Cardiac fibroblast (primary cell): ENCODE results near the gene ESRRA.
A peak's percentile ranks its signal among the peaks of the same experiment; 100 is the strongest.

Experiments used
- DNase-seq, 2 donors: peaks; one replicate each; pipeline versions ENCODE4 v3.0.0 to v3.0.0-alpha.2; 2010; ENCODE audit warnings: low read depth in 2 of 2
- H3K4me3 ChIP-seq, 2 donors: replicated peaks in 1 of 2; 1 replicate in 1 of 2; 2 replicates in 1 of 2; pipeline ENCODE4 v1.5.1; 2011; ENCODE audit warnings: low read depth in 2 of 2, low read length in 2 of 2, mild to moderate bottlenecking in 2 of 2, moderate library complexity in 1 of 2
- TF ChIP-seq, protein P1 (sequence below): IDR thresholded peaks from one replicate; pipeline ENCODE4 v1.5.1; 2011; ENCODE audit warnings: low read depth, mild to moderate bottlenecking, low read length, inconsistent platforms

The ESRRA gene

DNA sequence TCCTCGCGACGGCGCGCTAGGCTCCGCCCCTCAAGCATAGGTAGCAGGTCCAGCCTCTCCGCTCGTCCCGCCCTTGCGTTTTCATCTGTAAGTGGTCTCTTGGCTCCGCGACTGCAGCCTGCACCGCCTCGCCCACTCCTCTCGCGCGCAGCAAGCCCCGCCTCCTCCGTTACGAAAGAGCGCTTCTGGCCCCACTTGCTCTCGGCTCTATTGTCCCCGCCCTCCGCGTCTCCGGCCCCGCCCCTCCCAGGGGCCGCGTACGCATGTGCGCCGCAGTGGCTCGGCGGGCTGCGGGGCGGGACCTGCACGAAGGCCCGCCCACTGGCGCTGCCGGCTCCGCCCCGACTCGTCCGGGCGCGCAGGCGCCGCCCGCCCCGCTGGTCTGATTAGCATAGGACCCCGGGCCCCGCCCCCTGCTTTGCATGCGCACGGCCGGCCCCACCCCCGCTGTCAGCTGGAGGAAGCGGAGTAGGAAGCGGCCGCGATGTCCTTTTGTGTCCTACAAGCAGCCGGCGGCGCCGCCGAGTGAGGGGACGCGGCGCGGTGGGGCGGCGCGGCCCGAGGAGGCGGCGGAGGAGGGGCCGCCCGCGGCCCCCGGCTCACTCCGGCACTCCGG is at the start of gene ESRRA:
Gene ESRRA (plus strand): TSS at position 450 of the 616 bp plus-strand sequence. CDS start 1,656 bp downstream, outside the sequence.
- H3K4me3 ChIP-seq, result peak within 1 kb of the TSS; percentile 71 to 84
- peak; percentile 97 to 99 for DNase-seq
- TF ChIP-seq, protein P1, sequence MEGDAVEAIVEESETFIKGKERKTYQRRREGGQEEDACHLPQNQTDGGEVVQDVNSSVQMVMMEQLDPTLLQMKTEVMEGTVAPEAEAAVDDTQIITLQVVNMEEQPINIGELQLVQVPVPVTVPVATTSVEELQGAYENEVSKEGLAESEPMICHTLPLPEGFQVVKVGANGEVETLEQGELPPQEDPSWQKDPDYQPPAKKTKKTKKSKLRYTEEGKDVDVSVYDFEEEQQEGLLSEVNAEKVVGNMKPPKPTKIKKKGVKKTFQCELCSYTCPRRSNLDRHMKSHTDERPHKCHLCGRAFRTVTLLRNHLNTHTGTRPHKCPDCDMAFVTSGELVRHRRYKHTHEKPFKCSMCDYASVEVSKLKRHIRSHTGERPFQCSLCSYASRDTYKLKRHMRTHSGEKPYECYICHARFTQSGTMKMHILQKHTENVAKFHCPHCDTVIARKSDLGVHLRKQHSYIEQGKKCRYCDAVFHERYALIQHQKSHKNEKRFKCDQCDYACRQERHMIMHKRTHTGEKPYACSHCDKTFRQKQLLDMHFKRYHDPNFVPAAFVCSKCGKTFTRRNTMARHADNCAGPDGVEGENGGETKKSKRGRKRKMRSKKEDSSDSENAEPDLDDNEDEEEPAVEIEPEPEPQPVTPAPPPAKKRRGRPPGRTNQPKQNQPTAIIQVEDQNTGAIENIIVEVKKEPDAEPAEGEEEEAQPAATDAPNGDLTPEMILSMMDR, result no peak

DNA sequence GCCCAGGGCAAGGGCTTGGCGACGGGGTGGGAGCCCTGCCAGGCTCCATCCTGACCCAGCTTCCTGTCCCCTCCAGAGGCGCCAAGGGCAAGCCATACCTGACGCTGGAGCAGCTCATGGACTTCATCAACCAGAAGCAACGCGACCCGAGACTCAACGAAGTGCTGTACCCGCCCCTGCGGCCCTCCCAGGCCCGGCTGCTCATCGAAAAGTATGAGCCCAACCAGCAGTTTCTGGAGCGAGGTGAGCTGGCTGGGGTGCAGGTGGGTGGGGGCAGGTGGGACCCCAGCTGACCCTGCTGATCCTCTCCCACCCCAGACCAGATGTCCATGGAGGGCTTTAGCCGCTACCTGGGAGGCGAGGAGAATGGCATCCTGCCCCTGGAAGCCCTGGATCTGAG is 49.0 kb upstream of the ESRRA start:
- H3K4me3 ChIP-seq, result no peak overlapping the region
- no peak for DNase-seq
- TF ChIP-seq, protein P1, result no peak

DNA sequence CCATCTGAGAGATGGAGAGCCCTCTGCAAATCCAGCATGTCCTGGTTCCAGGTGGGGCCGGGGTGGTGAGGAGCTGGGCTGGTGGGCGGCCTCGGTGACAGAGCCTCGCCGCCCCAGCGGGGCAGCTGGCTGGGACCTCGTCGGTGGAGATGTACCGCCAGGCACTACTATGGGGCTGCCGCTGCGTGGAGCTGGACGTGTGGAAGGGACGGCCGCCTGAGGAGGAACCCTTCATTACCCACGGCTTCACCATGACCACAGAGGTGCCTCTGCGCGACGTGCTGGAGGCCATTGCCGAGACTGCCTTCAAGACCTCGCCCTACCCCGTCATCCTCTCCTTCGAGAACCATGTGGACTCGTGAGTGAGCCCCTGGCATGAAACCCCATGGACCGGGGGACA is 47.0 kb upstream of the ESRRA start:
- TF ChIP-seq, protein P1, result no peak
- no peak overlapping the region for H3K4me3 ChIP-seq
- DNase-seq, result no peak

DNA sequence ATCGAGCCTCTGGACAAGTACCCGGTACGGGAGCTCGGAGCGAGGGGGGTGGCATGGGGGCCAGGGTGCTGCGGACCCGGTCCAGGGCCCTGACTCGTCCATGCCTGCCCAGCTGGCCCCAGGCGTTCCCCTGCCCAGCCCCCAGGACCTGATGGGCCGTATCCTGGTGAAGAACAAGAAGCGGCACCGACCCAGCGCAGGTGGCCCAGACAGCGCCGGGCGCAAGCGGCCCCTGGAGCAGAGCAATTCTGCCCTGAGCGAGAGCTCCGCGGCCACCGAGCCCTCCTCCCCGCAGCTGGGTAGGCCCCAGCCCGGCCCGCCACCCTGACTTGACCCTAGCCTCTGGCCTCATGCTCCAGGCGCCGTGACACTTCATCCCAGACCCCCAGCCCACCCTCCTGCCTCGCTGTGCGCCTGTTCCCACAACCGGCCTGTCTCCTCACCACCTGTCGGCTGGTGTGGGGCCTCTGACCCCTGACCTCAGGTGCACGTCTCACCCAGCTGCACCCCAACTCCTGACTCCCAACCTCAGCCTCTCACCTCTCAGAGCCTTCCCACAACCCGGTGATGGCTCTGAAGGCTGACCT is 46.3 kb upstream of the ESRRA start:
- TF ChIP-seq, protein P1, result no peak
- no peak overlapping the region for H3K4me3 ChIP-seq
- DNase-seq, result no peak

DNA sequence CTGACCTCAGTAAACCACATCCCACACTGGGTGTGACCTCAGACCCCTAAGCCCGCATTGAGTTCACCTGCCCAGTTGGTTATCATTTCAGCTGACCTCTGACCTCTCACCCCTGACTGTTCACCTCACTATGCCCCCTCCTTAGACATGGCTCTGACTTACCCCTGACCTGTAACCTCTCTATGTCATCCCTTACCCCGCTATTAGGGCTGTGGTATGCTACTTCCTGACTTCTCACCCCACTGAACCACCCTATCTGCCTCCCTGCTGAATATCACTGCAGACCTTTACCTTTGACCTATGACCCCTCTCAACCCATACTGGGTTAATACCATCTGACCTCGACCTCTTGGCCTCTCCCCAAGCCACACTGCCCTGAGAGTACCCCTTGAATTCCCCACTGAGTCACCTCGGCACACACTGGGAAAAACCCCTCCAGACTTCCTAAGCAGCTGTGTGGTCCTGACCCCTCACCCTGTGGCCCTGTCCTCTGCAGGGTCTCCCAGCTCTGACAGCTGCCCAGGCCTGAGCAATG is 45.7 kb upstream of the ESRRA start:
- H3K4me3 ChIP-seq, result no peak overlapping the region
- no peak for DNase-seq
- TF ChIP-seq, protein P1, result no peak

DNA sequence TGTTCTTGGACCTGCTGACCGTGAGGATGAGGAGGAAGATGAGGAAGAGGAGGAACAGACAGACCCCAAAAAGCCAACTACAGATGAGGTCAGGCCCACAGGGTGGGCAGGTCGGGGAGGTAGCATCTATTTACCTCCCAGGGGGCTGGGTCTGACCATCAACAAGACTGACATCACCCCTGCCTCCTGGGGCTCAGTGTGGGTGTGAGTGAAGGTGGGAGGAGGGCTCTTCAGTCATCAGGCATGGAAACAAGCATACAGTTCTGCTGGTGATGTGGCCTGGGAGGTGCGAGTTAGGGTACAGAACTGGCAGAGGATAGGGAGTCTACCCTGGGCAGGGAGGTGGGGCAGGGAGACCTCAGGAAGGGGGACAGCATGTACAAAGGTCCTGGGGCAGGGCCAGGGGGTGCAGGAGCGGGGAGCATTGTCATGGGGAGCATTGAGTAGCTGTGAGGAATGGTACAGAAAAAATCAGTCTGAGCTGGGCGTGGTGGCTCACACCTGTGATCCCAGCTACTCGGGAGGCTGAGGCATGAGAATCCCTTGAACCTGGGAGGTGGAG is 45.1 kb upstream of the ESRRA start:
- H3K4me3 ChIP-seq, result no peak overlapping the region
- TF ChIP-seq, protein P1, result no peak
- no peak for DNase-seq
